ENCODE measurements around the gene HAPLN1.

- no peak for TF ChIP-seq CTCF (IDR thresholded peaks at IDR 0.05; ENCODE audit: low read depth, low read length, poor library complexity, severe bottlenecking)
- no peak for TF ChIP-seq EZH2phosphoT487 (IDR thresholded peaks at IDR 0.05; ENCODE audit: borderline replicate concordance, low read length)
Observed at GRCh38 chr5:83683836-83684235, 36.8 kb downstream of the HAPLN1 start.
